WERI-Rb-1 (cell line): ENCODE measurements around the gene GOLT1B.

Experiments
- DNase-seq: peaks from one replicate; pipeline ENCODE4 v3.0.0-alpha.2; 2020
- H3K27ac ChIP-seq: fragments of 250-450 bp; sonication (Bioruptor Pico); 2 replicates; pipeline ENCODE4 v1.5.1; 2020; ENCODE audit warnings: mild to moderate bottlenecking, moderate library complexity
- H3K27me3 ChIP-seq: fragments of 250-450 bp; sonication (Bioruptor Pico); 2 replicates; pipeline ENCODE4 v1.5.1; 2021; ENCODE audit warnings: mild to moderate bottlenecking, low read depth, moderate library complexity; ENCODE audit not compliant: insufficient read depth, severe bottlenecking
- H3K36me3 ChIP-seq: fragments of 250-450 bp; sonication (Bioruptor Pico); 2 replicates; pipeline ENCODE4 v1.5.1; 2020; ENCODE audit warnings: mild to moderate bottlenecking, moderate library complexity
- H3K4me3 ChIP-seq: 2 replicates; pipeline ENCODE4 v1.5.1; 2011; ENCODE audit warnings: low read depth, mild to moderate bottlenecking, control low read depth, low read length
- H3K9me3 ChIP-seq: fragments of 250-450 bp; sonication (Bioruptor Pico); 2 replicates; pipeline ENCODE4 v1.5.1; 2021; ENCODE audit warnings: mild to moderate bottlenecking, moderate library complexity; ENCODE audit not compliant: severe bottlenecking
- CTCF ChIP-seq: IDR thresholded peaks from 2 replicates; pipeline ENCODE4 v1.5.1; 2011; ENCODE audit warnings: low read depth, mild to moderate bottlenecking, control low read depth, inconsistent platforms, low read length

GOLT1B gene

GRCh38 chr12:21507849-21508248 lies 6.3 kb downstream of the GOLT1B start:
- DNase-seq = no peak
- TF ChIP-seq CTCF = no peak
- no peak overlapping the region for H3K4me3 ChIP-seq
- no peak overlapping the region for H3K27ac ChIP-seq
- no peaks in the 10 kb centered on the region for H3K27me3 ChIP-seq
- no peaks in the 10 kb centered on the region for H3K9me3 ChIP-seq
- H3K36me3 ChIP-seq = peaks cover 11% of the 10 kb centered on the region

GRCh38 chr12:21509768-21510167 lies 8.2 kb downstream of the GOLT1B start:
- H3K9me3 ChIP-seq = no peaks in the 10 kb centered on the region
- peaks cover 17% of the 10 kb centered on the region for H3K36me3 ChIP-seq
- no peak for DNase-seq
- TF ChIP-seq CTCF = no peak
- no peak overlapping the region for H3K4me3 ChIP-seq
- H3K27me3 ChIP-seq = no peaks in the 10 kb centered on the region
- H3K27ac ChIP-seq = no peak overlapping the region

GRCh38 chr12:21516281-21516680 lies 14.7 kb downstream of the GOLT1B start:
- Histone ChIP-seq H3K36me3 (peaks cover 10% of the 10 kb centered on the region), H3K9me3 (no peaks in the 10 kb centered on the region), H3K4me3 (no peak overlapping the region), H3K27me3 (no peaks in the 10 kb centered on the region), H3K27ac (no peak overlapping the region)
- DNase-seq = no peak
- TF ChIP-seq CTCF = no peak

- H3K36me3 ChIP-seq = peaks cover 10% of the 10 kb centered on the region
- no peak for TF ChIP-seq CTCF
- H3K27me3 ChIP-seq = no peaks in the 10 kb centered on the region
- no peak overlapping the region for H3K4me3 ChIP-seq
- DNase-seq = no peak
- no peaks in the 10 kb centered on the region for H3K9me3 ChIP-seq
- H3K27ac ChIP-seq = no peak overlapping the region
Observed at GRCh38 chr12:21518451-21518850, 16.9 kb downstream of the GOLT1B start.

- no peak overlapping the region for H3K4me3 ChIP-seq
- no peak overlapping the region for H3K27ac ChIP-seq
- DNase-seq = no peak
- TF ChIP-seq CTCF = no peak
- H3K27me3 ChIP-seq = no peaks in the 10 kb centered on the region
- H3K36me3 ChIP-seq = no peaks in the 10 kb centered on the region
- H3K9me3 ChIP-seq = no peaks in the 10 kb centered on the region
Observed at GRCh38 chr12:21521541-21521940, 20.0 kb downstream of the GOLT1B start.

GRCh38 chr12:21523148-21523547 lies 21.6 kb downstream of the GOLT1B start:
- no peaks in the 10 kb centered on the region for H3K9me3 ChIP-seq
- peaks cover 2% of the 10 kb centered on the region for H3K27me3 ChIP-seq
- TF ChIP-seq CTCF = no peak
- DNase-seq = no peak
- no peak overlapping the region for H3K27ac ChIP-seq
- H3K4me3 ChIP-seq = no peak overlapping the region
- no peaks in the 10 kb centered on the region for H3K36me3 ChIP-seq
